Vagina (tissue), 1 donor: ENCODE data around the gene ERG28. TPM values are rescaled to one million over a fixed set of nuclear protein-coding genes. Genes with fewer than 3 reads are reported as not detected.

ENCODE experiments used
- small RNA-seq: library from RNA; depleted of rRNA; stranded (forward); fragments of <200 nt; gene quantifications from one replicate; pipeline ENCODE3, GENCODE V24; 2016
- total RNA-seq: library from RNA; depleted of rRNA; stranded (reverse); fragments of >200 nt; gene quantifications from one replicate; pipeline ENCODE4 v1.2.3, GENCODE V29; 2016

ERG28 gene
- total RNA-seq, 1 donor from 2014 or later: 9.6 TPM

Small RNAs within 50 kb of the gene (small RNA-seq; reads per million reads assigned to genes)
- gene RNA5SP387: not detected

Other genes with a start within 250 kb of the ERG28 start
- 66.5 TPM for gene JDP2, start 232.9 kb downstream of the ERG28 start, total RNA-seq
- gene BATF, start 138.4 kb downstream of the ERG28 start, total RNA-seq: 12.0 TPM
- gene FLVCR2, start 82.3 kb downstream of the ERG28 start, total RNA-seq: 3.7 TPM
- 43.0 TPM for gene TTLL5, start 370 bp upstream of the ERG28 start, total RNA-seq